Islet precursor cell (in vitro differentiated cells): Measurements from ENCODE around the gene CDC23.
A peak's percentile ranks its signal among the peaks of the same experiment; 100 is the strongest.

Experiments used
- DNase-seq: peaks from one replicate; pipeline ENCODE4 v3.0.0-alpha.2; 2018

The CDC23 gene

DNA sequence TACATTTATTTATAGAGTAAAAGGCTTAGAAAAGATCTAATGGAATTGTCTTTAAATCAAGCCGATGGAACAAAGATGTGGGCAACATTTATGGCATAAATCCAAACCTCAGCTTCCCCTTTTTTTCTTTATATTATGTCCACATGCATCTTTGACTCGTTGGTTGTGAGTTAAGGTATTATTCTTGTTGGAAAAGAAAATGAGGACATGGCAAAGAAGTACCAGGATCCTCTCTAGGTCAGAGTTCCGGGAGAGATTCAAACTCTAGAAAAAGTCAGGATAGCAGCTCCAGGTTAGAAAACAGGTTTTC lies 73.4 kb downstream of the CDC23 start:
- no peak for DNase-seq

GRCh38 chr5:138138949-138139780 lies 74.0 kb downstream of the CDC23 start, which contains the start of gene NME5:
NME5 (minus strand) TSS chr5:138139428; CDS start chr5:138138780, 648 bp downstream.
- peak; percentile 87 for DNase-seq
